Body of pancreas (tissue), 4 donors: Measurements from ENCODE around the gene PTPRT.

Experiments
- CTCF ChIP-seq, 7 experiments: fragments of 450-650 bp in 4 of 7; fragments of 200-600 bp in 3 of 7; sonication (generic) in 3 of 7; IDR thresholded peaks; one replicate each; pipeline ENCODE4 v1.5.1; 2016 to 2019; ENCODE audit warnings: antibody characterized with exemption in 7 of 7
- POLR2A ChIP-seq, 3 donors: fragments of 450-650 bp; IDR thresholded peaks; one replicate each; pipeline ENCODE4 v1.6.1; 2016; ENCODE audit warnings: antibody characterized with exemption in 3 of 3, mild to moderate bottlenecking in 2 of 3

- no peak for TF ChIP-seq CTCF (IDR thresholded peaks at IDR 0.05)
- no peak for TF ChIP-seq POLR2A (IDR thresholded peaks at IDR 0.05)
Observed at GRCh38 chr20:42138729-42139128, 1051.0 kb downstream of the PTPRT start.
